ENCODE data around the gene SRR. TPM values are rescaled to one million over a fixed set of nuclear protein-coding genes. Genes with fewer than 3 reads are reported as not detected.

SRR gene
- total RNA-seq, 1 donor from 2014 or later: 22.0 TPM

DNA sequence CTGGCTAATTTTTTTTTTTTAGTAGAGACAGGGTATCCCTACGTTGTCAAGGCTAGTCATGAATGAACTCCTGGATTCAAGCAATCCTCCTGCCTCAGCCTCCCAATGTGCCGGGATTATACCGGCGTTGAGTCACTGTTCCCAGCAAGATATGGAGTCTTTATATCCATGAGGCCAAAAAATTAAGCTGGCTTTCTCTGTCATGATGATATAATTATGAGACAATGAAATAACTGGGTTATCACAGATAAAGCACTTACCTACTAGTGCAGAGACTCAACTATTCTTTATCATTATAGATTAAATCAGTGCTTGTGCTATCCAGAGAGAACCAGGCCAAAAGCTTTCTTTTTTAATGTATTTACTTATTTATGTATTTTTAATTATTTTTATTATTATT, 36.4 kb upstream of the SRR start:
- no peaks in the 10 kb centered on the region for H3K4me1 Mint-ChIP-seq (ENCODE audit: low read depth, unreplicated experiment)
- no peak overlapping the region for H3K27ac Mint-ChIP-seq (ENCODE audit: unreplicated experiment)
- TF ChIP-seq, protein P1, sequence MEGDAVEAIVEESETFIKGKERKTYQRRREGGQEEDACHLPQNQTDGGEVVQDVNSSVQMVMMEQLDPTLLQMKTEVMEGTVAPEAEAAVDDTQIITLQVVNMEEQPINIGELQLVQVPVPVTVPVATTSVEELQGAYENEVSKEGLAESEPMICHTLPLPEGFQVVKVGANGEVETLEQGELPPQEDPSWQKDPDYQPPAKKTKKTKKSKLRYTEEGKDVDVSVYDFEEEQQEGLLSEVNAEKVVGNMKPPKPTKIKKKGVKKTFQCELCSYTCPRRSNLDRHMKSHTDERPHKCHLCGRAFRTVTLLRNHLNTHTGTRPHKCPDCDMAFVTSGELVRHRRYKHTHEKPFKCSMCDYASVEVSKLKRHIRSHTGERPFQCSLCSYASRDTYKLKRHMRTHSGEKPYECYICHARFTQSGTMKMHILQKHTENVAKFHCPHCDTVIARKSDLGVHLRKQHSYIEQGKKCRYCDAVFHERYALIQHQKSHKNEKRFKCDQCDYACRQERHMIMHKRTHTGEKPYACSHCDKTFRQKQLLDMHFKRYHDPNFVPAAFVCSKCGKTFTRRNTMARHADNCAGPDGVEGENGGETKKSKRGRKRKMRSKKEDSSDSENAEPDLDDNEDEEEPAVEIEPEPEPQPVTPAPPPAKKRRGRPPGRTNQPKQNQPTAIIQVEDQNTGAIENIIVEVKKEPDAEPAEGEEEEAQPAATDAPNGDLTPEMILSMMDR (IDR thresholded peaks at IDR 0.05; ENCODE audit: partially characterized antibody, unreplicated experiment): no peak
- no peaks in the 10 kb centered on the region for H3K9me3 Mint-ChIP-seq (ENCODE audit: unreplicated experiment)
- H3K4me3 Mint-ChIP-seq (ENCODE audit: unreplicated experiment): no peak overlapping the region
- no peak for DNase-seq
- peaks cover 2% of the 10 kb centered on the region for H3K27me3 Mint-ChIP-seq (ENCODE audit: unreplicated experiment)
- no peaks in the 10 kb centered on the region for H3K36me3 Mint-ChIP-seq (ENCODE audit: unreplicated experiment)

DNA sequence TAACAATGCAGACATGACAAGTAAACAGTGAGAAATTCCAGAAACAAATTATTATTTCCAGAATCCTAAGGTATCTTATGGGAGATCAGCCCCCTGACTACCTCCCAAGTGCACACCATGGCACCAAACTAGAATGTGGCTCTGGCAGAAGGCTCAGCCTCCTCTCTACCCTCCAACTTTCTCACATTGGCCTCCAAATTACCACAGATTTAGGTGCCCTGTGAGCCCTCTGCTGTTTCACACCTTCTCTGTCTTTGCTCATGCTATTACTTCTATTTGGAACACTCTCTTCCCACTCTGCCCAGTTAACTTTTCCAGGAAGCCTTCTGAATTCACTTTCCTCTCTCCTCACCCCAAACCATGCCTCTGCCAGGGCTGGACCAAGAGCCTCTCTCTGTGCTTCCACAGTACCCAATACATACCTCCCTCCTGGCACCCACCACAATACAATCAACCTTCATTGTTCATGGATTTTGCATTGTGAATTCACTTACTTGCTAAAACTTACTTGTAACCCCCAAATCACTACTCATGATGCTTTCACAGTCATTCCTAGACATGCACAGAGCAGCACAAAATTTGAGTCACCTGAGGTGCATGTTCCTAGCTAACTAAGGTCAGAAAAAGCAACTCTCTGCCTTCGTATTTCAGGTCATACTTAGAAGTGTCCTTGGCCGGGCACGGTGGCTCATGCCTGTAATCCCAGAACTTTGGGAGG, 31.6 kb upstream of the SRR start:
- no peak overlapping the region for H3K27ac Mint-ChIP-seq (ENCODE audit: unreplicated experiment)
- no peak overlapping the region for H3K4me3 Mint-ChIP-seq (ENCODE audit: unreplicated experiment)
- peaks cover 2% of the 10 kb centered on the region for H3K27me3 Mint-ChIP-seq (ENCODE audit: unreplicated experiment)
- no peaks in the 10 kb centered on the region for H3K9me3 Mint-ChIP-seq (ENCODE audit: unreplicated experiment)
- TF ChIP-seq, protein P1 (IDR thresholded peaks at IDR 0.05; ENCODE audit: partially characterized antibody, unreplicated experiment): no peak
- no peak for DNase-seq
- no peaks in the 10 kb centered on the region for H3K4me1 Mint-ChIP-seq (ENCODE audit: low read depth, unreplicated experiment)
- no peaks in the 10 kb centered on the region for H3K36me3 Mint-ChIP-seq (ENCODE audit: unreplicated experiment)

DNA sequence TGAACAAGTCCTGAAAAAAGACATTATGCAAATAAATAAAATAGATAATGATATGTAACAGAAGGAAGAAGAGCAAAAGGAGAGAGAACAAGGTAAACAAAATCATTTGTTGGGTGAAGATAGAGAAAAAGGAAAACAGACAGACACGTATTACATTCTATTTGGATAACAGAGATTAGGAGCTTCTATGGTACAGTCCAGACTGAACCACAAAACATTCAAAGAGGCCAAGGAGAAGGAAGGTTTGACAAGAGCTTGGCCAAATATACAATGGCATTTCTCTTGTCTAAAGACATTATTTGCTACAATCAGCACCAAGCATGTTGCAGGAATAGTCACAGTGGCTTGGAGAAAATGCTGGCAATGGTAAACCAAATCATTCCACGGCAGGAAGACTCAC, 29.3 kb upstream of the SRR start:
- Mint-ChIP-seq H3K4me1 (ENCODE audit: low read depth, unreplicated experiment) (no peaks in the 10 kb centered on the region), H3K27me3 (ENCODE audit: unreplicated experiment) (peaks cover 2% of the 10 kb centered on the region), H3K36me3 (ENCODE audit: unreplicated experiment) (no peaks in the 10 kb centered on the region), H3K9me3 (ENCODE audit: unreplicated experiment) (no peaks in the 10 kb centered on the region), H3K4me3 (ENCODE audit: unreplicated experiment) (no peak overlapping the region), H3K27ac (ENCODE audit: unreplicated experiment) (no peak overlapping the region)
- no peak for DNase-seq
- TF ChIP-seq, protein P1 (IDR thresholded peaks at IDR 0.05; ENCODE audit: partially characterized antibody, unreplicated experiment): no peak

DNA sequence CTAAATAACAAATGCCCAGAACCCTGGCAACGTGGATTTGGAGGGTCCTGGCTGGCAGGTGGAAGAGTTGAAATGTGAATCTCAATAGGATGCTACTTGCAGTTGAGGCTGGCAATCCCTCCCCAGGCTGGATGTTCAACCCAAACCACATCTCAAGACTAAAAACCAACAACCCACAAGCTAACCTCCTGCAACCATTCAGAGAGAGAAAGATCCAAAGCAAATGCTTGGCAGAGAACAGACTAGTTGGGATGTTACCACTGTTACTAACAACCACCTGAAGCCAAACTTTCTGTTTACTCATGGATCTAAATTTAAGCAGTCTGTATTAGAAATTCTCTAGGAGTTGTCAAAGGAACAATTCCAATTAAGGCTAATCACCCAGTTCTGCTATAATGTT, 28.0 kb upstream of the SRR start:
- TF ChIP-seq, protein P1 (IDR thresholded peaks at IDR 0.05; ENCODE audit: partially characterized antibody, unreplicated experiment): no peak
- H3K9me3 Mint-ChIP-seq (ENCODE audit: unreplicated experiment): no peaks in the 10 kb centered on the region
- H3K27me3 Mint-ChIP-seq (ENCODE audit: unreplicated experiment): peaks cover 2% of the 10 kb centered on the region
- no peak overlapping the region for H3K4me3 Mint-ChIP-seq (ENCODE audit: unreplicated experiment)
- no peak overlapping the region for H3K27ac Mint-ChIP-seq (ENCODE audit: unreplicated experiment)
- no peaks in the 10 kb centered on the region for H3K4me1 Mint-ChIP-seq (ENCODE audit: low read depth, unreplicated experiment)
- no peaks in the 10 kb centered on the region for H3K36me3 Mint-ChIP-seq (ENCODE audit: unreplicated experiment)
- no peak for DNase-seq

DNA sequence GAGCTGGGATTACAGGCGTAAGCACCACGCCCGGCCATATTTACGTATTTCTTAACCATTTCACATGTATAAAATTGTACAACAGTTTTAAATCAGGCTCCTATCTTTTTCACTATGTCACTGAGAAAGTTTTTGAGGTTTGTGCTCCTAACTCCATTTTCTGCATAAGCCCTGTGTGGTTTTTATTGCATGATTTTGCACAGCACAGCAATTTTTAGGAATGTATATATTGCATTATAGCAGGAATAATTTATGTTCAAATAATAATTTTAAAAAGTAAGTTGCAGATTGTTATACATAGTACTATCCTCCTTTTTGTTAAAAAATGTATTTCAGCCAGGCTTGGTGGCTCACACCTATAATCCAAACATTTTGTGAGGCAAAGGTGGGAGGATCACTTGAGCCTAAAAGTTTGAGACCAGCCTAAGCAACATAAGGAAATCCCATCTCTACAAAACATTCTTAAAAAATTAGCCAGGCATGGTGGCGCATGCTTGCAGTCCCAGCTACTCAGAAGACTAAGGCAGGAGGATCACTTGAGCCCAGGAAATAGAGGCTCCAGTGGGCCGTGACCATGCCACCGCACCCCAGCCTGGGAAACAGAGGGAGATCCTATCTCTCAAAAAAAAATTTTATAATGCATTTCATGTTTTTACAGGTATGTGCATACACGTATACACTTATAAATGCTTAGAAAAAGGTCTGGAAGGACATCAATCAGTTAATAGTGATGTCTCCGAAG, 26.1 kb upstream of the SRR start:
- Mint-ChIP-seq H3K27me3 (ENCODE audit: unreplicated experiment) (peaks cover 2% of the 10 kb centered on the region), H3K4me1 (ENCODE audit: low read depth, unreplicated experiment) (peaks cover under 1% of the 10 kb centered on the region), H3K4me3 (ENCODE audit: unreplicated experiment) (no peak overlapping the region), H3K36me3 (ENCODE audit: unreplicated experiment) (peaks cover 5% of the 10 kb centered on the region), H3K27ac (ENCODE audit: unreplicated experiment) (no peak overlapping the region), H3K9me3 (ENCODE audit: unreplicated experiment) (no peaks in the 10 kb centered on the region)
- TF ChIP-seq, protein P1 (IDR thresholded peaks at IDR 0.05; ENCODE audit: partially characterized antibody, unreplicated experiment): no peak
- DNase-seq: no peak
